ENCODE data around the gene TBC1D13. TPM values are rescaled to one million over a fixed set of nuclear protein-coding genes. Genes with fewer than 3 reads are reported as not detected.

TBC1D13 gene
- total RNA-seq, 1 donor from 2014 or later = 32.8 TPM

- Mint-ChIP-seq H3K27ac (ENCODE audit: unreplicated experiment) (no peak overlapping the region), H3K4me3 (ENCODE audit: unreplicated experiment) (no peak overlapping the region), H3K36me3 (ENCODE audit: unreplicated experiment) (peaks cover 33% of the 10 kb centered on the region), H3K9me3 (ENCODE audit: unreplicated experiment) (no peaks in the 10 kb centered on the region), H3K4me1 (ENCODE audit: unreplicated experiment) (no peaks in the 10 kb centered on the region), H3K27me3 (ENCODE audit: unreplicated experiment) (no peaks in the 10 kb centered on the region)
- TF ChIP-seq CTCF (IDR thresholded peaks at IDR 0.05) = no peak
- no peak for DNase-seq (ENCODE audit: extremely low spot score, unreplicated experiment)
Observed at GRCh38 chr9:128805661-128806060, 18.6 kb downstream of the TBC1D13 start.

- Mint-ChIP-seq H3K27ac (ENCODE audit: unreplicated experiment) (no peak overlapping the region), H3K4me3 (ENCODE audit: unreplicated experiment) (no peak overlapping the region), H3K36me3 (ENCODE audit: unreplicated experiment) (peaks cover 21% of the 10 kb centered on the region), H3K9me3 (ENCODE audit: unreplicated experiment) (no peaks in the 10 kb centered on the region), H3K27me3 (ENCODE audit: unreplicated experiment) (no peaks in the 10 kb centered on the region), H3K4me1 (ENCODE audit: unreplicated experiment) (no peaks in the 10 kb centered on the region)
- no peak for DNase-seq (ENCODE audit: extremely low spot score, unreplicated experiment)
- TF ChIP-seq CTCF (IDR thresholded peaks at IDR 0.05) = no peak
Observed at GRCh38 chr9:128807827-128808226, 20.8 kb downstream of the TBC1D13 start.

- Mint-ChIP-seq H3K36me3 (ENCODE audit: unreplicated experiment) (peaks cover 16% of the 10 kb centered on the region), H3K9me3 (ENCODE audit: unreplicated experiment) (no peaks in the 10 kb centered on the region), H3K4me1 (ENCODE audit: unreplicated experiment) (no peaks in the 10 kb centered on the region), H3K4me3 (ENCODE audit: unreplicated experiment) (no peak overlapping the region), H3K27ac (ENCODE audit: unreplicated experiment) (no peak overlapping the region), H3K27me3 (ENCODE audit: unreplicated experiment) (no peaks in the 10 kb centered on the region)
- no peak for TF ChIP-seq CTCF (IDR thresholded peaks at IDR 0.05)
- DNase-seq (ENCODE audit: extremely low spot score, unreplicated experiment) = no peak
Observed at GRCh38 chr9:128808543-128808942, 21.5 kb downstream of the TBC1D13 start.

- Mint-ChIP-seq H3K27me3 (ENCODE audit: unreplicated experiment) (no peaks in the 10 kb centered on the region), H3K4me1 (ENCODE audit: unreplicated experiment) (no peaks in the 10 kb centered on the region), H3K9me3 (ENCODE audit: unreplicated experiment) (no peaks in the 10 kb centered on the region), H3K4me3 (ENCODE audit: unreplicated experiment) (no peak overlapping the region), H3K36me3 (ENCODE audit: unreplicated experiment) (peaks cover 10% of the 10 kb centered on the region), H3K27ac (ENCODE audit: unreplicated experiment) (no peak overlapping the region)
- no peak for DNase-seq (ENCODE audit: extremely low spot score, unreplicated experiment)
- no peak for TF ChIP-seq CTCF (IDR thresholded peaks at IDR 0.05)
Observed at GRCh38 chr9:128809036-128809599, 22.1 kb downstream of the TBC1D13 start.

GRCh38 chr9:128809831-128810230 lies 22.8 kb downstream of the TBC1D13 start:
- Mint-ChIP-seq H3K27me3 (ENCODE audit: unreplicated experiment) (no peaks in the 10 kb centered on the region), H3K4me3 (ENCODE audit: unreplicated experiment) (no peak overlapping the region), H3K9me3 (ENCODE audit: unreplicated experiment) (no peaks in the 10 kb centered on the region), H3K36me3 (ENCODE audit: unreplicated experiment) (peaks cover 9% of the 10 kb centered on the region), H3K4me1 (ENCODE audit: unreplicated experiment) (no peaks in the 10 kb centered on the region), H3K27ac (ENCODE audit: unreplicated experiment) (no peak overlapping the region)
- no peak for DNase-seq (ENCODE audit: extremely low spot score, unreplicated experiment)
- no peak for TF ChIP-seq CTCF (IDR thresholded peaks at IDR 0.05)
